ENCODE data around the gene OR10V1. TPM values are rescaled to one million over a fixed set of nuclear protein-coding genes. Genes with fewer than 3 reads are reported as not detected.
"Not testable (repeated sequence)": the region's sequence is repeated elsewhere in the genome, so short reads cannot be mapped to it uniquely, and the experiment has no call there.

OR10V1 gene
- total and polyA plus RNA-seq, 2 of the 4 experiments (the other 2 are of a cell fraction) = not detected

- H3K36me3 ChIP-seq (ENCODE audit: control insufficient read depth, insufficient read depth, low read length); DNase-seq; H4K91ac ChIP-seq (ENCODE audit: insufficient read depth, low read depth, low read length); CTCF ChIA-PET; intact Hi-C loops (cut with micrococcal nuclease); H2AK9ac ChIP-seq (replicated peaks; ENCODE audit: low read depth, low read length, poor library complexity); ATAC-seq (ENCODE audit: low read depth); H2BK20ac ChIP-seq (ENCODE audit: low read depth, low read length); H4K5ac ChIP-seq (ENCODE audit: low read depth, low read length); H3K23ac ChIP-seq (ENCODE audit: low read depth, low read length); H3K4me2 ChIP-seq (ENCODE audit: low read depth, low read length); dilution Hi-C loops (cut with HindIII; ENCODE audit: low sequenced_read_pairs, unreplicated experiment); H3K4me1 ChIP-seq (ENCODE audit: control insufficient read depth, insufficient read depth, low read length); H3K9me3 ChIP-seq (ENCODE audit: control insufficient read depth, insufficient read depth, low read length); H4K20me1 ChIP-seq (ENCODE audit: insufficient read depth, low read length); H3K27ac ChIP-seq (ENCODE audit: insufficient read depth, low read length); H2AK5ac ChIP-seq (ENCODE audit: low read depth, low read length); in situ Hi-C loops (cut with MboI; ENCODE audit: low sequenced_read_pairs); H3K14ac ChIP-seq (replicated peaks; ENCODE audit: low read depth, low read length); H3K9ac ChIP-seq (ENCODE audit: low read depth, low read length); H2AFZ ChIP-seq (replicated peaks; ENCODE audit: low read length, poor library complexity); H3K18ac ChIP-seq (ENCODE audit: low read depth, low read length); H3K79me1 ChIP-seq (ENCODE audit: low read depth in 1 of 2, low read length in 2 of 2); BruUV-seq (replicated peaks); H2BK120ac ChIP-seq (ENCODE audit: low read depth, low read length); H3K56ac ChIP-seq (ENCODE audit: extremely low read depth, insufficient read depth, low read length); H2BK15ac ChIP-seq (ENCODE audit: low read depth, low read length); H4K8ac ChIP-seq (ENCODE audit: low read depth in 2 of 2, low read length in 2 of 2); H3K9me1 ChIP-seq (ENCODE audit: insufficient read depth, low read length); H3K4ac ChIP-seq (ENCODE audit: low read depth, low read length); H3K4me3 ChIP-seq (ENCODE audit: insufficient read depth, low read depth, low read length); POLR2A ChIA-PET (ENCODE audit: unreplicated experiment); H3K27me3 ChIP-seq (ENCODE audit: control insufficient read depth, insufficient read depth, low read length); H2BK5ac ChIP-seq (ENCODE audit: low read depth, low read length, poor library complexity, severe bottlenecking): not testable (repeated sequence)
- WGBS, 2 experiments (ENCODE audit: extremely low coverage in 2 of 2, insufficient read length in 1 of 2) = no CpG with 5 or more reads among the region's 5 CpGs
Measured at GRCh38 chr11:59700157-59700556, 13.5 kb downstream of the OR10V1 start.
